Endothelial cell of umbilical vein (primary cell): ENCODE results near the gene TMEM132A. TPM values are rescaled to one million over a fixed set of nuclear protein-coding genes. Genes with fewer than 3 reads are reported as not detected.

ENCODE experiments used
- BruUV-seq: library from RNA; stranded (reverse); fragments of 400-500 nt; replicated peaks from 2 replicates; lab custom pipeline; 2021; lab: Mats Ljungman, UMichigan
- CTCF ChIA-PET: fragments of 300-600, 350-600 bp; sonication (Branson Sonifier 250); formaldehyde crosslinking; loops from one replicate; lab custom pipeline; 2021; ENCODE audit warnings: antibody characterized with exemption, inconsistent platforms; lab: Charles Lee
- POLR2A ChIA-PET: fragments of 300-600, 350-600 bp; sonication (Branson Sonifier 250); formaldehyde crosslinking; loops from one replicate; lab custom pipeline; 2021; ENCODE audit warnings: antibody characterized with exemption, inconsistent platforms; lab: Charles Lee
- DNase-seq: peaks from one replicate; pipeline ENCODE4 v3.0.0-alpha.2; 2011; ENCODE audit warnings: low read depth, low spot score
- FAIRE-seq: peaks from 2 replicates; lab custom pipeline; 2011; peaks lifted over from hg19 to GRCh38; lab: Jason Lieb, UNC
- H2AFZ ChIP-seq: 2 replicates; pipeline ENCODE4 v1.6.0; 2012; ENCODE audit warnings: low read depth, low read length, control low read depth, inconsistent platforms
- H3K27ac ChIP-seq: 2 replicates; pipeline ENCODE4 v1.5.1; 2011; ENCODE audit warnings: low read depth, mild to moderate bottlenecking, control low read depth, low read length, moderate library complexity; ENCODE audit not compliant: insufficient read depth
- H3K27me3 ChIP-seq, 2 experiments: 2 replicates each; pipeline versions ENCODE4 v1.6.0 to v1.6.1; 2011; ENCODE audit warnings: low read length in 2 of 2, mixed read lengths in 1 of 2; ENCODE audit not compliant: control insufficient read depth in 2 of 2, insufficient read depth in 2 of 2
- H3K36me3 ChIP-seq, 2 experiments: 2 replicates in 1 of 2; 3 replicates in 1 of 2; pipeline ENCODE4 v1.5.1; 2011; ENCODE audit warnings: low read length in 2 of 2, mild to moderate bottlenecking in 1 of 2, moderate library complexity in 1 of 2; ENCODE audit not compliant: control insufficient read depth in 2 of 2, insufficient read depth in 2 of 2; ENCODE audit errors: extremely low read depth in 1 of 2
- H3K4me1 ChIP-seq: 3 replicates; pipeline ENCODE4 v1.5.1; 2011; ENCODE audit warnings: mild to moderate bottlenecking, low read length; ENCODE audit not compliant: control insufficient read depth, insufficient read depth; ENCODE audit errors: extremely low read depth
- H3K4me2 ChIP-seq: 2 replicates; pipeline ENCODE4 v1.6.1; 2011; ENCODE audit warnings: low read length, control low read depth, mixed read lengths; ENCODE audit not compliant: insufficient read depth
- H3K4me3 ChIP-seq, 3 experiments: fragments of 200-600 bp in 1 of 3; sonication (generic), shearing (Covaris generic) in 1 of 3; replicated peaks in 1 of 3; 2 replicates each; pipeline ENCODE4 v1.5.1; 2011 to 2016; ENCODE audit warnings: control low read depth in 3 of 3, low read length in 3 of 3, mild to moderate bottlenecking in 2 of 3, inconsistent platforms in 1 of 3, low read depth in 1 of 3, moderate library complexity in 1 of 3; ENCODE audit not compliant: insufficient read depth in 1 of 3
- H3K79me2 ChIP-seq: 2 replicates; pipeline ENCODE4 v1.6.0; 2012; ENCODE audit warnings: low read length, inconsistent platforms; ENCODE audit not compliant: control insufficient read depth, insufficient read depth
- H3K9ac ChIP-seq: replicated peaks from 2 replicates; pipeline ENCODE3; 2011; ENCODE audit warnings: low read length, control low read depth; ENCODE audit not compliant: insufficient read depth; ENCODE audit errors: extremely low read depth
- H3K9me1 ChIP-seq: replicated peaks from 3 replicates; pipeline ENCODE4 v1.6.0; 2011; ENCODE audit warnings: mild to moderate bottlenecking, low read length; ENCODE audit not compliant: control insufficient read depth, insufficient read depth; ENCODE audit errors: extremely low read depth
- H3K9me3 ChIP-seq: replicated peaks from 2 replicates; pipeline ENCODE4 v1.5.1; 2012; ENCODE audit warnings: low read length, inconsistent platforms; ENCODE audit not compliant: control insufficient read depth, insufficient read depth
- H4K20me1 ChIP-seq: replicated peaks from 2 replicates; pipeline ENCODE3; 2011; ENCODE audit warnings: mild to moderate bottlenecking, low read length; ENCODE audit not compliant: control insufficient read depth, insufficient read depth; ENCODE audit errors: extremely low read depth
- CTCF ChIP-seq, 2 donors: IDR thresholded peaks; 1 replicate in 1 of 2; 2 replicates in 1 of 2; pipeline ENCODE4 v1.5.1; 2011; ENCODE audit warnings: low read length in 2 of 2, mild to moderate bottlenecking in 2 of 2, moderate library complexity in 2 of 2, control low read depth in 1 of 2, inconsistent platforms in 1 of 2, low read depth in 1 of 2; ENCODE audit not compliant: insufficient read depth in 1 of 2; ENCODE audit errors: extremely low read depth in 1 of 2
- EZH2 ChIP-seq: IDR thresholded peaks from 2 replicates; pipeline ENCODE4 v1.6.1; 2012; ENCODE audit warnings: borderline replicate concordance, low read depth, mild to moderate bottlenecking, moderate library complexity, low read length, inconsistent platforms; ENCODE audit not compliant: severe bottlenecking
- FOS ChIP-seq: IDR thresholded peaks from 2 replicates; pipeline ENCODE4 v1.6.1; 2011; ENCODE audit warnings: mild to moderate bottlenecking, low read length, moderate library complexity, borderline replicate concordance; ENCODE audit not compliant: insufficient read depth
- GATA2 ChIP-seq: IDR thresholded peaks from 2 replicates; pipeline ENCODE4 v1.7.0; 2011; ENCODE audit warnings: low read depth, mild to moderate bottlenecking, moderate library complexity, mixed read lengths, low read length; ENCODE audit not compliant: insufficient read length, insufficient read depth
- JUN ChIP-seq: IDR thresholded peaks from 2 replicates; pipeline ENCODE4 v1.6.1; 2011; ENCODE audit warnings: borderline replicate concordance, low read depth; ENCODE audit not compliant: insufficient read length, insufficient read depth
- MAX ChIP-seq: IDR thresholded peaks from 2 replicates; pipeline ENCODE4 v1.6.1; 2011; ENCODE audit not compliant: insufficient read depth, insufficient read length
- MYC ChIP-seq: IDR thresholded peaks from one replicate; pipeline ENCODE4 v1.6.1; 2011; ENCODE audit warnings: mild to moderate bottlenecking, low read depth, low read length
- POLR2A ChIP-seq: IDR thresholded peaks from 2 replicates; pipeline ENCODE4 v1.6.1; 2012; ENCODE audit warnings: low read depth, mild to moderate bottlenecking, control low read depth, low read length
- POLR2AphosphoS5 ChIP-seq: IDR thresholded peaks from 2 replicates; pipeline ENCODE4 v1.6.1; 2012; ENCODE audit warnings: low read depth, mild to moderate bottlenecking, control low read depth, low read length, moderate library complexity; ENCODE audit not compliant: insufficient read depth
- dilution Hi-C: fragments of 300-500 bp; cut with MboI; formaldehyde crosslinking; loops from one replicate; pipeline ENCODE4 v1.15.0; 2019; ENCODE audit warnings: low sequenced_read_pairs; ENCODE audit not compliant: extremely low pct_ligation_motif_present
- intact Hi-C: fragments of 100-400 bp; cut with micrococcal nuclease; formaldehyde crosslinking; loops from one replicate; pipeline ENCODE4 v1.10.0; 2022
- polyA plus RNA-seq, 4 experiments: library from polyadenylated mRNA; depleted of rRNA in 3 of 4; stranded (reverse) in 3 of 4; unstranded in 1 of 4; fragments of >200 nt; gene quantifications; 2 replicates each; pipeline versions ENCODE4 v1.2.1 to v1.2.3, GENCODE V29; 2011 to 2012; ENCODE audit warnings: missing spikeins in 1 of 4
- total RNA-seq: library from RNA; stranded (reverse); gene quantifications from 2 replicates; pipeline ENCODE4 v1.2.3, GENCODE V29; 2021

Gene TMEM132A
- total and polyA plus RNA-seq, 2 donors (not counting 3 experiments of a cell fraction or from before 2014, with no cell fraction given): 74.3 to 106 TPM

- no peak overlapping the region for H3K4me3 ChIP-seq
- no peaks in the 10 kb centered on the region for H3K36me3 ChIP-seq
- intact Hi-C loops (loop anchor here (5.0 kb wide), 1 partner anchor 217 kb away; no protein-coding TSS in a partner anchor), dilution Hi-C loops (no loop called here)
- TF ChIP-seq POLR2A: no peak
- TF ChIP-seq CTCF (IDR thresholded peaks at IDR 0.05; ENCODE audit: extremely low read depth in 1 of 2, insufficient read depth in 1 of 2, low read depth in 1 of 2, low read length in 2 of 2): no peak
- no peak for TF ChIP-seq FOS
- no peak for TF ChIP-seq JUN
- TF ChIP-seq MYC: no peak
- no peak for TF ChIP-seq GATA2
- no peak for TF ChIP-seq POLR2AphosphoS5
- no peak for TF ChIP-seq EZH2
- TF ChIP-seq MAX: no peak
- ChIA-PET POLR2A (no interaction called here), CTCF (no interaction called here)
- no TSS peak for BruUV-seq
- H3K9ac ChIP-seq: no peak overlapping the region
- H3K9me3 ChIP-seq: no peaks in the 10 kb centered on the region
- H3K4me2 ChIP-seq: no peak overlapping the region
- FAIRE-seq: no peak
- H4K20me1 ChIP-seq: no peaks in the 10 kb centered on the region
- no peaks in the 10 kb centered on the region for H3K9me1 ChIP-seq
- peaks cover 7 to 22% of the 10 kb centered on the region in 2 experiments for H3K27me3 ChIP-seq
- H3K4me1 ChIP-seq: no peaks in the 10 kb centered on the region
- H3K27ac ChIP-seq: no peak overlapping the region
- no peaks in the 10 kb centered on the region for H3K79me2 ChIP-seq
- no peak overlapping the region for H2AFZ ChIP-seq
- no peak for DNase-seq
Observed at GRCh38 chr11:60960405-60960804, 36.1 kb downstream of the TMEM132A start.
